ENCODE results near the gene MFRP. TPM values are rescaled to one million over a fixed set of nuclear protein-coding genes. Genes with fewer than 3 reads are reported as not detected.

Gene MFRP
- total and polyA plus RNA-seq, 7 donors = 0.01 to 0.05 TPM; not detected in 5

DNA sequence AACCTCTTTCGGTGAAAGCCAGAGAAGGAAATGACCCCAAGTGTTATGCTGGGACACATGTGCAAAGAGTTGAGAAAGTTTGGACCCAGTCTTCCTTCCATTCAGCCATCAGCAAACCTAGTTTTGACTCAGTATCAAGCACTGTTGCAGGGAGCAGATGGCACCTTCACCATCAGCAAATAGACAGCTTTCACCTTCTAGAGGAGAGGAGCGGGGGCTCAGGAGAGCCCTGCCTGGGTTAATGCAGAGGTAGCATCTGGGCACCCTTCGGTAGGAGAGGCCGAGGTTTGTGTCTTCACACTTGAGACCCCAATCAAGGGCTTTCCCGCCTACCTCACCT, 16.2 kb upstream of the MFRP start:
- Histone ChIP-seq H3K36me3 (ENCODE audit: insufficient read depth in 1 of 2, low read depth in 1 of 2) (peaks cover 8 to 31% of the 10 kb centered on the region in 2 donors), H3K4me3 (peak overlapping the region; percentile 71), H3K27ac (peak overlapping the region; percentile 97), H3K9me3 (no peaks in the 10 kb centered on the region), H3K27me3 (ENCODE audit: insufficient read depth in 3 of 3, low read length in 2 of 3) (no peaks in the 10 kb centered on the region), H3K4me1 (peaks cover 73% of the 10 kb centered on the region)
- ATAC-seq (no peak), DNase-seq (no peak)
- TF ChIP-seq, protein P1, sequence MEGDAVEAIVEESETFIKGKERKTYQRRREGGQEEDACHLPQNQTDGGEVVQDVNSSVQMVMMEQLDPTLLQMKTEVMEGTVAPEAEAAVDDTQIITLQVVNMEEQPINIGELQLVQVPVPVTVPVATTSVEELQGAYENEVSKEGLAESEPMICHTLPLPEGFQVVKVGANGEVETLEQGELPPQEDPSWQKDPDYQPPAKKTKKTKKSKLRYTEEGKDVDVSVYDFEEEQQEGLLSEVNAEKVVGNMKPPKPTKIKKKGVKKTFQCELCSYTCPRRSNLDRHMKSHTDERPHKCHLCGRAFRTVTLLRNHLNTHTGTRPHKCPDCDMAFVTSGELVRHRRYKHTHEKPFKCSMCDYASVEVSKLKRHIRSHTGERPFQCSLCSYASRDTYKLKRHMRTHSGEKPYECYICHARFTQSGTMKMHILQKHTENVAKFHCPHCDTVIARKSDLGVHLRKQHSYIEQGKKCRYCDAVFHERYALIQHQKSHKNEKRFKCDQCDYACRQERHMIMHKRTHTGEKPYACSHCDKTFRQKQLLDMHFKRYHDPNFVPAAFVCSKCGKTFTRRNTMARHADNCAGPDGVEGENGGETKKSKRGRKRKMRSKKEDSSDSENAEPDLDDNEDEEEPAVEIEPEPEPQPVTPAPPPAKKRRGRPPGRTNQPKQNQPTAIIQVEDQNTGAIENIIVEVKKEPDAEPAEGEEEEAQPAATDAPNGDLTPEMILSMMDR (IDR thresholded peaks at IDR 0.05) = no peak
- intact Hi-C loops (cut with DNase I) = no loop called here
- WGBS, 3 donors = 33 to 58% (median 54%) methylated on average over 5 of the region's 5 CpGs

GRCh38 chr11:119361941-119362725, 15.6 kb upstream of the MFRP start:
- H3K4me1 ChIP-seq = peaks cover 67% of the 10 kb centered on the region
- H3K9me3 ChIP-seq = no peaks in the 10 kb centered on the region
- TF ChIP-seq, protein P1 (IDR thresholded peaks at IDR 0.05) = no peak
- H3K27me3 ChIP-seq (ENCODE audit: insufficient read depth in 3 of 3, low read length in 2 of 3) = no peaks in the 10 kb centered on the region
- intact Hi-C loops (cut with DNase I) = no loop called here
- ATAC-seq (peak; percentile 17 to 33 (median 27)), DNase-seq (no peak)
- H3K27ac ChIP-seq = peak overlapping the region; percentile 97
- 31 to 50% (median 32%) methylated on average over 11 of the region's 11 CpGs for WGBS, 3 donors
- peak overlapping the region; percentile 71 for H3K4me3 ChIP-seq
- H3K36me3 ChIP-seq (ENCODE audit: insufficient read depth in 1 of 2, low read depth in 1 of 2) = peaks cover 8 to 37% of the 10 kb centered on the region in 2 donors

GRCh38 chr11:119361056-119361787, 14.7 kb upstream of the MFRP start:
- ATAC-seq = peak; percentile 76 to 82 (median 79)
- peak; percentile 82 to 92 for DNase-seq
- Histone ChIP-seq H3K9me3 (no peaks in the 10 kb centered on the region), H3K4me1 (peaks cover 61% of the 10 kb centered on the region), H3K27me3 (ENCODE audit: insufficient read depth in 3 of 3, low read length in 2 of 3) (no peaks in the 10 kb centered on the region), H3K36me3 (ENCODE audit: insufficient read depth in 1 of 2, low read depth in 1 of 2) (peaks cover 8 to 36% of the 10 kb centered on the region in 2 donors), H3K4me3 (peak overlapping the region; percentile 6), H3K27ac (peak overlapping the region; percentile 97)
- TF ChIP-seq, protein P1 (IDR thresholded peaks at IDR 0.05) = no peak
- 15 to 29% (median 23%) methylated on average over 8 of the region's 8 CpGs for WGBS, 3 donors
- intact Hi-C loops (cut with DNase I) = no loop called here

DNA sequence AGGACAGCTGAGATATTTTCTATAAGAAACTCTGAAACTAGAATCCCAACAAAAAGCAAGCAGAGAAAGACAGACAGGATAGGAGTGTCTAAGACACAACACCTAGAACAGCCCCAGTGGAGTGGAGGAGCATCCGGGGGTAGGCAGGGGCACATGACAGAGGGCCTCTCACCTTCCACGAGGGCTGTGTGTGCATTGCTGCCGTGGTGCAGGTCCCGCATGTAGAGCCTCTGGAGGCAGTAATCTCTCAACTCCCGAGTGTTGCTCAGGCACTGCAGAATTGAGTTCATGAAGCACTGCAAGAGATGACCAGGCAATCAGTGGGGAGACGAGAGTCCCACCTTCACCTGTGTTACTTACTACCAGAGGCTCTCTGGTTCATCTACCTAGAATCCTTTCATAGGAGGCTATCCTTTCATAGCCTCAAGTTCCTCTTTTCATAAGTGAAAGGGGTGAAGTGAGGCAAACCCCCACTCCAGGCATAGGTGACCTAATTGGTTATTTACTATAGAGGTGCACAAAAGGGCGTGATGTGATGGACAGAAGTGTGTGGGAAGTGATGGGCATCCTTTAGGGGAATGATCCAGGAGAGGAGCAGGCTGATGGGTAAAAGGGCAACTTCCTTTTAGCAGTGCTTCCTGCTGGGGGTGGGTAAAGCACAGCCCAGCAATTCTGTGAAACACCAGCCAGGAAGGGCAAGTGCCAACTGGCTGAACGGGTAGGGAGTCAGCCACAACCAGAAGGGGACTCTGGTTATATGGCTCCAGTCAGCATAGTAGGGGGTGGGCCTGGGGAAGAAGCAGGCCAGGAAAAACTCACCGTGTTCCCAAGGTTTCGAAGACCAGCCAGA, 13.1 kb upstream of the MFRP start:
- peak in 1 of 2 donors; percentile 38 for DNase-seq
- ATAC-seq = no peak
- 65 to 79% (median 69%) methylated on average over 10 of the region's 10 CpGs for WGBS, 3 donors
- H3K4me3 ChIP-seq = no peak overlapping the region
- H3K4me1 ChIP-seq = peaks cover 53% of the 10 kb centered on the region
- no peaks in the 10 kb centered on the region for H3K9me3 ChIP-seq
- intact Hi-C loops (cut with DNase I) = loop anchor here in 1 of 2 donors (10.0 kb wide), 1 partner anchor 115 kb away; no protein-coding TSS in a partner anchor
- H3K36me3 ChIP-seq (ENCODE audit: insufficient read depth in 1 of 2, low read depth in 1 of 2) = peaks cover 8 to 52% of the 10 kb centered on the region in 2 donors
- H3K27me3 ChIP-seq (ENCODE audit: insufficient read depth in 3 of 3, low read length in 2 of 3) = no peaks in the 10 kb centered on the region
- peak overlapping the region; percentile 97 for H3K27ac ChIP-seq
- TF ChIP-seq, protein P1 (IDR thresholded peaks at IDR 0.05) = no peak
